K562 (cell line): ENCODE data around the gene HMGXB3. TPM values are rescaled to one million over a fixed set of nuclear protein-coding genes. Genes with fewer than 3 reads are reported as not detected.
"Not testable (repeated sequence)": the region's sequence is repeated elsewhere in the genome, so short reads cannot be mapped to it uniquely, and the experiment has no call there.

Experiments used
- ATF1 ChIP-seq, 2 experiments: fragments of 450-650 bp in 1 of 2; IDR thresholded peaks; 2 replicates each; pipeline ENCODE4 v1.6.1; 2016; ENCODE audit warnings: missing compliant biosample characterization in 1 of 2, missing genetic modification characterization in 1 of 2
- BCOR ChIP-seq: fragments of 450-650 bp; IDR thresholded peaks from 2 replicates; pipeline ENCODE4 v1.6.1; 2016
- CBFA2T3 ChIP-seq: fragments of 450-650 bp; IDR thresholded peaks from 2 replicates; pipeline ENCODE4 v1.6.1; 2017
- ETV1 ChIP-seq: fragments of 450-650 bp; conservative IDR thresholded peaks from 2 replicates; pipeline ENCODE4 v1.6.1; 2016; ENCODE audit warnings: missing genetic modification characterization, control low read depth, low read depth, missing compliant biosample characterization
- GATAD2B ChIP-seq: fragments of 450-650 bp; IDR thresholded peaks from 2 replicates; pipeline ENCODE4 v1.6.1; 2017; ENCODE audit warnings: mild to moderate bottlenecking, borderline replicate concordance
- HDAC2 ChIP-seq: fragments of 450-650 bp; IDR thresholded peaks from 2 replicates; pipeline ENCODE4 v1.6.1; 2016; ENCODE audit warnings: mild to moderate bottlenecking
- JUN ChIP-seq, 2 experiments: sonication (generic) in 1 of 2; formaldehyde crosslinking in 1 of 2; IDR thresholded peaks; 2 replicates each; pipeline versions ENCODE4 v1.6.1 to v1.8.0; 2012 to 2022; ENCODE audit warnings: borderline replicate concordance in 2 of 2, mild to moderate bottlenecking in 2 of 2, improper control_type of control experiment in 1 of 2, low read depth in 1 of 2, low read length in 1 of 2, missing genetic modification reagents in 1 of 2
- JUND ChIP-seq, 2 experiments: IDR thresholded peaks; 2 replicates in 1 of 2; 3 replicates in 1 of 2; pipeline ENCODE4 v1.6.1; 2011; ENCODE audit warnings: borderline replicate concordance in 2 of 2, low read depth in 2 of 2, low read length in 2 of 2, improper control_type of control experiment in 1 of 2, missing biosample characterization in 1 of 2, missing genetic modification characterization in 1 of 2, missing genetic modification reagents in 1 of 2
- LARP7 ChIP-seq: fragments of 450-650 bp; IDR thresholded peaks from 2 replicates; pipeline ENCODE4 v1.6.1; 2016
- LCOR ChIP-seq: sonication (generic); formaldehyde crosslinking; IDR thresholded peaks from 2 replicates; pipeline ENCODE4 v1.8.0; 2022; ENCODE audit warnings: mild to moderate bottlenecking, missing genetic modification reagents
- MAFF ChIP-seq: IDR thresholded peaks from 2 replicates; pipeline ENCODE4 v1.6.1; 2012; ENCODE audit warnings: low read length, improper control_type of control experiment
- NCOA1 ChIP-seq: fragments of 450-650 bp; IDR thresholded peaks from 2 replicates; pipeline ENCODE4 v1.6.1; 2016; ENCODE audit warnings: low read depth
- NFATC3 ChIP-seq: fragments of 450-650 bp; IDR thresholded peaks from 2 replicates; pipeline ENCODE4 v1.6.1; 2017; ENCODE audit warnings: mild to moderate bottlenecking
- NFIC ChIP-seq: fragments of 450-650 bp; IDR thresholded peaks from 2 replicates; pipeline ENCODE4 v1.6.1; 2017; ENCODE audit warnings: mild to moderate bottlenecking, inconsistent platforms
- NR2C1 ChIP-seq, 2 experiments: fragments of 450-650 bp; IDR thresholded peaks; 2 replicates each; pipeline ENCODE4 v1.6.1; 2017; ENCODE audit warnings: mild to moderate bottlenecking in 2 of 2, antibody characterized with exemption in 1 of 2, inconsistent platforms in 1 of 2, missing compliant biosample characterization in 1 of 2, missing genetic modification characterization in 1 of 2
- POLR2AphosphoS5 ChIP-seq: IDR thresholded peaks from 2 replicates; pipeline ENCODE4 v1.6.1; 2011; ENCODE audit warnings: mild to moderate bottlenecking, low read depth, low read length, moderate library complexity; ENCODE audit not compliant: control insufficient read depth, insufficient read depth
- TRIM24 ChIP-seq, 2 experiments: fragments of 450-650 bp; IDR thresholded peaks; 2 replicates each; pipeline ENCODE4 v1.6.1; 2016
- polyA plus RNA-seq, 8 experiments: library from polyadenylated mRNA; depleted of rRNA in 4 of 8; stranded (reverse) in 5 of 8; unstranded in 3 of 8; fragments of >200 nt; fragmentation: Nextera tagmentation in 2 of 8; fragmentation: Illumina TruSeq in 1 of 8; extraction: Ambion mirVana in 2 of 8; extraction: Trizol in 1 of 8; gene quantifications; 2 replicates each; pipeline versions ENCODE4 v1.2.1 to v1.2.3, GENCODE V29; 2011 to 2014; ENCODE audit warnings: inconsistent platforms in 1 of 8, missing spikeins in 1 of 8
- total RNA-seq, 7 experiments: library from RNA; depleted of rRNA in 6 of 7; stranded (reverse); fragments of >200 nt in 6 of 7; fragmentation: Illumina TruSeq in 2 of 7; extraction: Trizol in 2 of 7; gene quantifications; 2 replicates each; pipeline versions ENCODE4 v1.2.1 to v1.2.3, GENCODE V29; 2011 to 2021; ENCODE audit warnings: low replicate concordance in 1 of 7
- TF ChIP-seq, protein P1 (sequence below): fragments of 450-650 bp; IDR thresholded peaks from 2 replicates; pipeline ENCODE4 v1.6.1; 2016
- TF ChIP-seq, protein P2 (sequence below): fragments of 200-800 bp; sonication (Bioruptor generic); IDR thresholded peaks from 2 replicates; pipeline ENCODE4 v1.6.1; 2017; ENCODE audit warnings: missing genetic modification characterization, missing compliant biosample characterization
- TF ChIP-seq, protein P3 (sequence below), 2 experiments: IDR thresholded peaks; 2 replicates each; pipeline ENCODE4 v1.6.1; 2011; ENCODE audit warnings: borderline replicate concordance in 1 of 2, control low read depth in 1 of 2, low read depth in 1 of 2, low read length in 1 of 2, mild to moderate bottlenecking in 1 of 2, mixed read lengths in 1 of 2, moderate library complexity in 1 of 2; ENCODE audit not compliant: insufficient read depth in 1 of 2, insufficient read length in 1 of 2, poor library complexity in 1 of 2, severe bottlenecking in 1 of 2; ENCODE audit errors: extremely low read depth in 1 of 2
- TF ChIP-seq, protein P4 (sequence below): sonication (generic); formaldehyde crosslinking; IDR thresholded peaks from 2 replicates; pipeline ENCODE4 v1.8.1; 2023; ENCODE audit warnings: mild to moderate bottlenecking, missing genetic modification reagents

Gene HMGXB3
- total and polyA plus RNA-seq, 9 of the 15 experiments (the other 6 are each of a cell fraction or from before 2014, with no cell fraction given) = 1.8 to 44.1 (median 32.2) TPM

DNA sequence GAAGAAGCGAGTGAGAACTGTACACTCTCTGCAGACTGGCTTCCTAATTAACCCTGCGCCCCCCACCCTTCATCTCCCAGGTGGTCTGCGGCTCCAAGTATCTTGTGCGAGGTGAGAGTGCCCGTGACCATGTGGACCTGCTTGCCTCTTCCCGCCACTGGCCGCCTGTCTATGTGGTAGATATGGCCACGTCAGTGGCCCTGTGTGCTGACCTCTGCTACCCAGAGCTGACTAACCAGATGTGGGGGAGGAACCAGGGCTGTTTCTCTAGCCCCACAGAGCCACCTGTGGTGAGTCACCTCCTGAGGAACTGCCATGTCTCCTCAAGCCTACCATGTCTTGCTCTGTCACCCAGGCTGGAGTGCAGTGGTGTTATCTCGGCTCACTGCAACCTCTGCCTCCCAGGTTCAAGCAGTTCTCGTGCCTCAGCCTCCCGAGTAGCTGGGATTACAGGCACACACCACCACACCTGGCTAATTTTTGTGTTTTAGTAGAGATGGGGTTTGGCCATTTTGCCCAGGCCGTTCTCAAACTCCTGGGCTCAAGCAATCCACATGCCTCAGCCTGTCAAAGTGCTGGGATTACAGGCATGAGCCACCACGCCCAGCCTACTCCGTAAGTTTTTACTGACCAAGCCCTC, 49.8 kb downstream of the HMGXB3 start (continued):
- TF ChIP-seq JUND (IDR thresholded peaks at IDR 0.05; ENCODE audit: borderline replicate concordance, low read depth, low read length) = peak; percentile 98
- peak; percentile 97 for TF ChIP-seq JUND (tag; IDR thresholded peaks at IDR 0.05; ENCODE audit: borderline replicate concordance, low read depth, low read length)
- TF ChIP-seq, protein P1, sequence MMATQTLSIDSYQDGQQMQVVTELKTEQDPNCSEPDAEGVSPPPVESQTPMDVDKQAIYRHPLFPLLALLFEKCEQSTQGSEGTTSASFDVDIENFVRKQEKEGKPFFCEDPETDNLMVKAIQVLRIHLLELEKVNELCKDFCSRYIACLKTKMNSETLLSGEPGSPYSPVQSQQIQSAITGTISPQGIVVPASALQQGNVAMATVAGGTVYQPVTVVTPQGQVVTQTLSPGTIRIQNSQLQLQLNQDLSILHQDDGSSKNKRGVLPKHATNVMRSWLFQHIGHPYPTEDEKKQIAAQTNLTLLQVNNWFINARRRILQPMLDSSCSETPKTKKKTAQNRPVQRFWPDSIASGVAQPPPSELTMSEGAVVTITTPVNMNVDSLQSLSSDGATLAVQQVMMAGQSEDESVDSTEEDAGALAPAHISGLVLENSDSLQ = peak; percentile 74
- peak; percentile 38; the same call in 1 of the 2 replicates for TF ChIP-seq ETV1 (tag)
- peak; percentile 98 for TF ChIP-seq JUN (IDR thresholded peaks at IDR 0.05; ENCODE audit: borderline replicate concordance, low read depth, low read length)
- TF ChIP-seq JUN (CRISPR knock-in tag; IDR thresholded peaks at IDR 0.05; ENCODE audit: borderline replicate concordance) = peak; percentile 99
- TF ChIP-seq, protein P2, sequence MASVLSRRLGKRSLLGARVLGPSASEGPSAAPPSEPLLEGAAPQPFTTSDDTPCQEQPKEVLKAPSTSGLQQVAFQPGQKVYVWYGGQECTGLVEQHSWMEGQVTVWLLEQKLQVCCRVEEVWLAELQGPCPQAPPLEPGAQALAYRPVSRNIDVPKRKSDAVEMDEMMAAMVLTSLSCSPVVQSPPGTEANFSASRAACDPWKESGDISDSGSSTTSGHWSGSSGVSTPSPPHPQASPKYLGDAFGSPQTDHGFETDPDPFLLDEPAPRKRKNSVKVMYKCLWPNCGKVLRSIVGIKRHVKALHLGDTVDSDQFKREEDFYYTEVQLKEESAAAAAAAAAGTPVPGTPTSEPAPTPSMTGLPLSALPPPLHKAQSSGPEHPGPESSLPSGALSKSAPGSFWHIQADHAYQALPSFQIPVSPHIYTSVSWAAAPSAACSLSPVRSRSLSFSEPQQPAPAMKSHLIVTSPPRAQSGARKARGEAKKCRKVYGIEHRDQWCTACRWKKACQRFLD (CRISPR knock-in tag) = peak; percentile 82; the same call in 1 of the 2 replicates
- TF ChIP-seq, protein P3, sequence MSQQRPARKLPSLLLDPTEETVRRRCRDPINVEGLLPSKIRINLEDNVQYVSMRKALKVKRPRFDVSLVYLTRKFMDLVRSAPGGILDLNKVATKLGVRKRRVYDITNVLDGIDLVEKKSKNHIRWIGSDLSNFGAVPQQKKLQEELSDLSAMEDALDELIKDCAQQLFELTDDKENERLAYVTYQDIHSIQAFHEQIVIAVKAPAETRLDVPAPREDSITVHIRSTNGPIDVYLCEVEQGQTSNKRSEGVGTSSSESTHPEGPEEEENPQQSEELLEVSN (IDR thresholded peaks at IDR 0.05; ENCODE audit: borderline replicate concordance in 1 of 2, extremely low read depth in 1 of 2, insufficient read depth in 1 of 2, insufficient read length in 1 of 2, low read depth in 1 of 2, low read length in 1 of 2, poor library complexity in 1 of 2, severe bottlenecking in 1 of 2) = peak; percentile 98 to 100
- TF ChIP-seq POLR2AphosphoS5 = peak; percentile 87
- TF ChIP-seq MAFF = 0 out of 2 replicates have a peak, but pooled peaks have one; percentile 7
- TF ChIP-seq, protein P4, sequence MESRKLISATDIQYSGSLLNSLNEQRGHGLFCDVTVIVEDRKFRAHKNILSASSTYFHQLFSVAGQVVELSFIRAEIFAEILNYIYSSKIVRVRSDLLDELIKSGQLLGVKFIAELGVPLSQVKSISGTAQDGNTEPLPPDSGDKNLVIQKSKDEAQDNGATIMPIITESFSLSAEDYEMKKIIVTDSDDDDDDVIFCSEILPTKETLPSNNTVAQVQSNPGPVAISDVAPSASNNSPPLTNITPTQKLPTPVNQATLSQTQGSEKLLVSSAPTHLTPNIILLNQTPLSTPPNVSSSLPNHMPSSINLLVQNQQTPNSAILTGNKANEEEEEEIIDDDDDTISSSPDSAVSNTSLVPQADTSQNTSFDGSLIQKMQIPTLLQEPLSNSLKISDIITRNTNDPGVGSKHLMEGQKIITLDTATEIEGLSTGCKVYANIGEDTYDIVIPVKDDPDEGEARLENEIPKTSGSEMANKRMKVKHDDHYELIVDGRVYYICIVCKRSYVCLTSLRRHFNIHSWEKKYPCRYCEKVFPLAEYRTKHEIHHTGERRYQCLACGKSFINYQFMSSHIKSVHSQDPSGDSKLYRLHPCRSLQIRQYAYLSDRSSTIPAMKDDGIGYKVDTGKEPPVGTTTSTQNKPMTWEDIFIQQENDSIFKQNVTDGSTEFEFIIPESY (CRISPR knock-in tag) = peak; percentile 84
- TF ChIP-seq LARP7 = 0 out of 2 replicates have a peak, but pooled peaks have one; percentile 53
- peak; percentile 82 for TF ChIP-seq NCOA1
- TF ChIP-seq CBFA2T3 = peak; percentile 97
- TF ChIP-seq BCOR = peak; percentile 94
- TF ChIP-seq TRIM24 (IDR thresholded peaks at IDR 0.05) = peak; percentile 95 to 97
- TF ChIP-seq NFIC = peak; percentile 84
- peak; percentile 91 for TF ChIP-seq HDAC2
- peak; percentile 79 for TF ChIP-seq LCOR (CRISPR knock-in tag)
- peak; percentile 80 for TF ChIP-seq NR2C1 (IDR thresholded peaks at IDR 0.05)
- peak; percentile 86 for TF ChIP-seq NR2C1 (tag; IDR thresholded peaks at IDR 0.05)
- 0 out of 2 replicates have a peak, but pooled peaks have one; percentile 50 for TF ChIP-seq GATAD2B
- not testable (repeated sequence) for TF ChIP-seq ATF1 (CRISPR knock-in tag; IDR thresholded peaks at IDR 0.05)
- peak; percentile 84 for TF ChIP-seq ATF1 (tag; IDR thresholded peaks at IDR 0.05)
- peak; percentile 83 for TF ChIP-seq NFATC3
